AG08396 (cell line): ENCODE results near the gene DVL2.

ENCODE experiments used
- DNase-seq: peaks from one replicate; pipeline ENCODE4 v3.0.0; 2012; ENCODE audit warnings: low spot score, mixed read lengths

Gene DVL2

DNA sequence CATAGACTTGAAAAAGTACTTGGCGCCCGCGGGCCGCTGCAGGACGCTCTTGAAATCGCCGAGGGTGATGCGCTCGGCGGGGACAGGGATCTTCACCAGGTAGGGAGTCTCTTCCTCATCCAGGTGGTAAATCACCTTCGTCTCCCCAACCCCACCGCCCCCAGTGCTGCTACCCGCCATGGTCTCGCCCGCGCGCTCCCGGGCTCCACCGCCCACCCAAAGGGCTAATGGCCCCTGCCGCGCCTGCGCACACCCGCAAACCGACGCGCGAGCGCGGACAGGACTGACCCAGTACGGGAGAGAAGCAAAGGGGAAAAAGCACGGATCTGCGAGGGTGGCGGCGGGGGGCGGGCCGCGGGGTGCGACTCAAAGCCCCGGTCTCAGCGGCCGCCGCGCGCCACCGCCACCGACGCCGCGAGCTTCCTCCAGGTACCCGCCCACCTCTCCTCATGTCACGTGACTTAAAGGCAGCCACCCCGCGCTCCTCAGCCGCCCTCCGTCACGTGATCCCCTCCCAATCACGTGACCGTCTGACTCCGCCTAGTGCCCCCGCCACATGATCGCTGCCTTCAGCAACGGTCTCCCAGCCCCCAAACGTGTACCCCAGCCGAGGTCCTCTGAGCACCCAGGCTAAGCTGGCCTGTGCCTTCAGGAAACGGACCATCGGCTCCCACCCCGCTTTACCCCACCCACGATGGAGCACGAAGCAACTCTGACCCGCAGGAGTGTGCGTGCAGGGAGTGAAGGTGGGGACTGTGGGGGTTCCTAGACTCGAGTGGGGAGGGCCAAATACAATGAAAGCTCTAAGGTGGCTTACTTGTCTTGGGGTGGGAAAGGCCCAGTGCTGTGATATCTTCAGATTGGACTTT, at the start of gene DVL2:
Gene DVL2 (minus strand): TSS at position 435 of the 869 bp plus-strand sequence. CDS start 255 bp downstream, at position 180.
- DNase-seq: peak; percentile 96

DNA sequence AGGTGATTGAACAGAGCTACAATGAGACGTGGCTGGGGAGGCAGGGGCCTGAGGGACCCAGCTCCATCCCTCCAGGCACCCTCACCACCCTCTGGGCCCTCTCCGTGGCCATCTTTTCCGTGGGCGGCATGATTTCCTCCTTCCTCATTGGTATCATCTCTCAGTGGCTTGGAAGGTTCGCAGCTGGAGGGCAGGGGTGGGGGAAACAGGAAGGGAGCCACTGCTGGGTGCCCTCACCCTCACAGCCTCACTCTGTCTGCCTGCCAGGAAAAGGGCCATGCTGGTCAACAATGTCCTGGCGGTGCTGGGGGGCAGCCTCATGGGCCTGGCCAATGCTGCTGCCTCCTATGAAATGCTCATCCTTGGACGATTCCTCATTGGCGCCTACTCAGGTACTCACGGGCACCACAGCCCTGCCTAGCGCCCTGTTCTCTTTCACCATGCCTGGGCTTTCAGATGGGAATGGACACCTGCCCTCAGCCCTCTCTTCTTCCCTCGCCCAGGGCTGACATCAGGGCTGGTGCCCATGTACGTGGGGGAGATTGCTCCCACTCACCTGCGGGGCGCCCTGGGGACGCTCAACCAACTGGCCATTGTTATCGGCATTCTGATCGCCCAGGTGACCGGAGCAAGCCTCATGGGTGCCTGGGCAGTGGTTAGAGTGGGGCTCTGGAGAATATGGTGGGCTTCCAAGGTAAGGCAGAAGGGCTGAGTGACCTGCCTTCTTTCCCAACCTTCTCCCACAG, 49.3 kb upstream of the DVL2 start:
- no peak for DNase-seq

DNA sequence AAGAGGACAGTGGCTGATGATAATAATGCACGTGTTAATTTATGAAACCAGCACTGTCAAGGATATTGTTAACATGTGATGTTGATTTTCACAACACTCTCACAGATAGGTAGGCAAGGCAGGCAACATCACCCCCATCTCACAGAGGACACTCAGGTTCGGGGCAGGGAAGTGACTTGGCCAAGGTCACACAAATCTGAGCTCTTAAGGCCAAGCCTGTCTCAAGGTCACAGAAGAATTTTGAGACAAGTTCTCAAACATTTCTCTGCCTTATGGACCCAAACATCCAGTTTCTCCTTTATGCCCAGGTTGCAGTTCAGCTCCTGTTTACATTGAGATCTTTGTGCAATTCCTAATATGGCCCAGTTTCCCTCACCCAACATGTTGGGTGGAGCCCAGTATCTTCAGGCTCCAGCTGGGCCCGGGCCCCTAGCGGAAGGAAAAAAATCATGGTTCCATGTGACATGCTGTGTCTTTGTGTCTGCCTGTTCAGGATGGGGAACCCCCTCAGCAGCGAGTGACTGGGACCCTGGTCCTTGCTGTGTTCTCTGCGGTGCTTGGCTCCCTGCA, 48.5 kb upstream of the DVL2 start:
- DNase-seq: no peak

DNA sequence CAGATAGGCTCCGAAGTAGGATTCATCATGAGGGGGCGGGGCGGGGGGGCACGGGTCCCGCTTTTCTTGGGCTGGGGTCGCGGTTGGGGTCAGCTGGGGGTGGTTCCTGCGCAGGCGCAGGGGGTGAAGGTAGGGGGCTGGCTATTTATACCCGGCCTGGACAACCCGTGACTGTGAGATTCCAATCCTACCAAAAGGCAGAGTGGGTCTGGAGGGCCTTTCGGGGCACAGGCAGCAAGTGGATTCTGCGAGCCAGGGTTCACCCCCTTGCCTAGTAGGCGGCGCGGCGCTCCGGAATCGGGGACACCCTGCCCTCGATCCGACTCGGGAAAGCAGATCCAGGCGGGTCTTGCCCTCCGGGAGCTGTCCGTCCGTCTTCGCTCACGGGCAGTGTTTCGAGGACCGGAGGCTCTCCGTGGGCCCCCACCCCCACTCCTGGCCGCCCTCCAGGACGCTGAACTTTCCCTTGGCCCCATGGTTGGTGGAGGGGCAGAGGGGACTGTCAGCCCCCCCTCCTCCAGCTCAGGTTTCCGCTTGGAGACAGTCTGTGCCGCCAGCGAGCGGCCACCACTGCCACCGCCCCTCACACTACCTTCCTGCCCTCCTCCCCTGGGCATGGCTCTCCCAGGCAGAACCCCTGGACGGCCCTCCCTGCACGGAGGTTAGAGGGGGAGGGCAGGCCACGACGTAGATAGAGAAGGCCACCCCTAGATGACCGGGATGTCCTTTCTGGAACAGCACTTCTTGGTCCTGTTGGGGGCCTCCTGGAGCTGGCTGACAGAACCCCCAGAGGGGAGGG, 47.8 kb upstream of the DVL2 start:
- DNase-seq: no peak

DNA sequence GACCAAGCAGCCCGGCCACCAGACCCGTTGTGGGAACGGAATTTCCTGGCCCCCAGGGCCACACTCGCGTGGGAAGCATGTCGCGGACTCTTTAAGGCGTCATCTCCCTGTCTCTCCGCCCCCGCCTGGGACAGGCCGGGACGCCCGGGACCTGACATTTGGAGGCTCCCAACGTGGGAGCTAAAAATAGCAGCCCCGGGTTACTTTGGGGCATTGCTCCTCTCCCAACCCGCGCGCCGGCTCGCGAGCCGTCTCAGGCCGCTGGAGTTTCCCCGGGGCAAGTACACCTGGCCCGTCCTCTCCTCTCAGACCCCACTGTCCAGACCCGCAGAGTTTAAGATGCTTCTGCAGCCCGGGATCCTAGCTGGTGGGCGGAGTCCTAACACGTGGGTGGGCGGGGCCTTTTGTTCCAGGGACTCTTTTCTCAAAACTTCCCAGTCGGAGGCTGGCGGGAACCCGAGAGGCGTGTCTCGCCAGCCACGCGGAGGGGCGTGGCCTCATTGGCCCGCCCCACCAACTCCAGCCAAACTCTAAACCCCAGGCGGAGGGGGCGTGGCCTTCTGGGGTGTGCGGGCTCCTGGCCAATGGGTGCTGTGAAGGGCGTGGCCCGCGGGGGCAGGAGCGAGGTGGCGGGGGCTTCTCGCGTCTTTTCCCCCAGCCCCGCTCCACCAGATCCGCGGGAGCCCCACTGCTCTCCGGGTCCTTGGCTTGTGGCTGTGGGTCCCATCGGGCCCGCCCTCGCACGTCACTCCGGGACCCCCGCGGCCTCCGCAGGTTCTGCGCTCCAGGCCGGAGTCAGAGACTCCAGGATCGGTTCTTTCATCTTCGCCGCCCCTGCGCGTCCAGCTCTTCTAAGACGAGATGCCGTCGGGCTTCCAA, 47.0 kb upstream of the DVL2 start, which contains the start of gene SLC2A4:
Gene SLC2A4 (plus strand): TSS at position 645 of the 879 bp plus-strand sequence. CDS start 217 bp downstream, at position 862.
- peak; percentile 99 for DNase-seq

DNA sequence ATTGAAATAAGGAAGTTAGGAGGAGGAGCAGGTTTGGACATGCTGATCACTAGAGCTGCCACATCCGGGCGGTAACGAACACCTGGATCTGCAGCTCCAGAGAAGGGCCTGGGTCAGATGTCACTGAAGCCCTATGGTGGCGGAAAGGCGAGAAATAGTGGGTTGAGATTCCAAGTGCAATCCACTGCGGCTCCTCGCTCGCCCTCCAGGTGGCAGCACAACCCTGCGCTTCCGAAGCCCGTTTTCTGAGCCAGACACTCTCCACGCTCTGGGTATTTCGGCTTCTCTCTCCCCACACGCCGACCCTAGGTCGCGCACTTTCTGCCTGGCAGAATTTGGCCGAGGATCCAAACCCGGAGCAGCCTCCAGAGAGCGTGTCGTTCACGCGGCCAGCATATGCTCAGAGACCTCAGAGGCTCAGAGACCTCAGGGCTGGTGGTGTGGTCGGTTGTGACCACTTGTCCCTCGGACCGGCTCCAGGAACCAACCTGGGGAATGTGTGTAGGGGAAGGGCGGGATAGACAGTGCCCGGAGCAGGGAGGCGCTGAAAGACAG, 46.3 kb upstream of the DVL2 start:
- peak; percentile 88 for DNase-seq

DNA sequence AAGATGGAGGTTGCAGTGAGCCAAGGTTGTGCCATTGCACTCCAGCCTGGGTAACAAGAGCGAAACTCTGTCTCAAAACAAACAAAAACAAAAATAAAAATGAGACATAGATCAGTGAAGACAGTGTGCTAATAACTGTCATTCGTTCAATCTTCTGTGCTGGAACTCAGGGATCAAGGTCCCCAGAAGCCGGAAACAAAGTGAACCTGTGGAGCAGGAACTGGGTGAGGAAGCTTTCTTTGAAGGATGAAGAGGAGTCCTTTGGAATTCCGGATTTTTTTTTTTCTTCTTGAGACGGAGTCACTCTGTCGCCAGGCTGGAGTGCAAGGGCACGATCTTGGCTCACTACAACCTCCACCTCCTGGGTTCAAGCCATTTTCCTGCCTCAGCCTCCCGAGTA, 45.1 kb upstream of the DVL2 start:
- DNase-seq: no peak

DNA sequence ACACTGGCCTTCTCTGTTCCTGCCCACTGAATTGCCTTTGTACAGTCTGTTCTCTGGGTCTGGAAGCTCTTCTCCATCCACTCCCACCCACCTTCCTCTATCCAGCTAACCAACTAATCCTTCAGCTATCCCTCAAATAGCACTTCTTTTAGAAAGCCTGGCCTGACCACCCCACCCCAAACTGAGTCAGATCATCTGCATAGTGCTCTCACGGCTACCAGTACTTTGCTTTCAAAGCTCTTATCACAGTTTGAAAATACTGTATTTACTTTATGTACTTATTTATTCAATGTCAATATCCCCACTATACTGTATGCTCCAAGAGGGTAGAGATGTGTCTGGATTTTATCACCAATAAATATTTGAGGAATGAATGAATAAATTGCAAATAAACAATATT, 32.5 kb upstream of the DVL2 start:
- peak; percentile 35 for DNase-seq

DNA sequence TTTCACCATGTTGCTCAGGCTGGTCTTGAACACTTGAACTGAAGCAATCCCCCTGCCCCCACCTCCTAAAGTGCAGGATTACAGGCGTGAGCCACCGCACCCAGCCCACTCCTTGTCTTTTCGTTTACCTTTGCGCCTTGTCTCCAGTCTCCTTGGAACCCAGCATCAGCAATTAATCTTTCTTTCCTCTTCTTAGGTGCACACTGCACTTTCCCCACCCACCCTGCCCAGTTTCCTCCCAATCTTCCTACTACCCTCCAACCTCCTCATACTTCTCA, 29.4 kb upstream of the DVL2 start:
- DNase-seq: no peak

DNA sequence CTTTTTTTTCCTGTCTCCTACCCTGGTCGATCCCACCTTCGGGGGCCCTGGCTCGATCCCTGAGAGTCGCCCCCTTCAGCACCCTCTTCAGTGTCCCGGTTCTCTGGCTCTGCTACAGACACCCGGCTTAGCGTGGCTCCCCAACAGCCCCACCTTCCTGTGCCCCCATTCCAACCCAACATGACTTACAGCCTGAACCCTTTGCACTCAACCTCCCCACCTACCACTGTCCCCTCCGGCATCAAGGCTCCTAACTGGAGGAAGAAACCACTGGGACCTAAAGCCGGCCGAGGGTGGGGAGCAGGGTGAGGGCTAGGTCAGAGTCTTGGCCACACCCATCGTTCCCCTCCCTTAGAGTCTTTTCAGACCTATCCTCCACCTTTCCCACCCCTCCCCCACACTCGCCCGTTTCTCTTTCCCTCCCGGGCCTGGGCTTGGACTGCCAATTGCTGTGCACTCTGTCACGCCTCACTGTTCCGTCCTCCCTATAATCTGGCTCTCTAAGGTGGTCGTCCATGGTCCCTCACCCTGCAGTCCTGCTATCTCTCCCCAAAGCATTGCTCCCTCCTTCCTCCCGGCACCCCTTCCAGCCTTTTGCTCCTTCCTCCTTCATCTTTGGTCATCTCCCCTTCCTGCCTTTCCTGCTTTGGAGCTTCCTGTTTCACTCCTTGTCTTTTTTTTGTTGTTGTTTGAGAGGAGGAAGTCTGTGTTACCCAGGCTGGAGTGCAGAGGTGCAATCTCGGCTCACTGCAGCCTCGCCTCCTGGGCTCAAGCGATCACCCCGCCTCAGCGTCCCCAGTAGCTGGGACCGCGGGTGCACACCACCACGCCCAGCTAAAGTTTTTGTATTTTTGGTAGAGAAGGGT, 28.9 kb upstream of the DVL2 start:
- DNase-seq: peak; percentile 30

DNA sequence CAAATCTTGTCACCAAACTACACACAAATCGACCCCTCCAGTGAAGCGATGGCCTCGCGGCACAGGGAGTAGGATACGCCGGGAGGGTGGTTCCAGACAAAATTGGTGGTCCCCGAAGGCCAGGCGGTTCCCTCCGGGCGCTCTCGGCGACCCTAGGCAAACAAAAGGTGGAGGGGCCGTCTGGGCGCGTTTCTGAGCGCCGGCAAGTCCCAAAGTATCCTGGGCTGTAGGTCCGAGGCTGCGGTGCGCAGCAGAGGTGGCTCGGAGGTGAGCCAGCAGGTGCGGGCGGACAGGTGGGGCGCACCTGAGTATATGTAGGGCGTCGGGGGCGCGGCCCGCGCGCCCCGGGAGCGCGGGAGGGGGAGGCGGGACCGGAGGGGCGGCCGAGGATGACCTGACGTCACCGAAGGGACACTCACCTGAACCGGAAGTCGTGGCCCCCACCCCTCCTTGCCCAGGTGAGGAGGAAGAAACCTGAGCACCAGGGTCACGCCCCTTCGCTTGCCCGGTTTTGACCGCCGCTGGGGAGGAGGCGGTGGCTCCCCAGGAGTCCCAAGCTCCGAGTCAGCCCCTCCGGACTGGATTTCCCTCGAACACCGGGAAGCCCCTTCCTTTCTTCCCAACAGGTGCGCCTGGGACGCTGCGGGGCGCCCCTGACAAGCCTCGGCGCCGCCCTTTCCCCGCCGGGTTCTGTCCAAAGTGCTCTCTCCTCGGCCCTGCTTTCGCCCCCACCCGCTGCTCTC, 28.0 kb upstream of the DVL2 start, which contains the start of gene CLDN7:
Gene CLDN7 (minus strand): TSS at position 287 of the 743 bp plus-strand sequence. CDS start 435 bp downstream, outside the sequence.
- peak; percentile 26 for DNase-seq

DNA sequence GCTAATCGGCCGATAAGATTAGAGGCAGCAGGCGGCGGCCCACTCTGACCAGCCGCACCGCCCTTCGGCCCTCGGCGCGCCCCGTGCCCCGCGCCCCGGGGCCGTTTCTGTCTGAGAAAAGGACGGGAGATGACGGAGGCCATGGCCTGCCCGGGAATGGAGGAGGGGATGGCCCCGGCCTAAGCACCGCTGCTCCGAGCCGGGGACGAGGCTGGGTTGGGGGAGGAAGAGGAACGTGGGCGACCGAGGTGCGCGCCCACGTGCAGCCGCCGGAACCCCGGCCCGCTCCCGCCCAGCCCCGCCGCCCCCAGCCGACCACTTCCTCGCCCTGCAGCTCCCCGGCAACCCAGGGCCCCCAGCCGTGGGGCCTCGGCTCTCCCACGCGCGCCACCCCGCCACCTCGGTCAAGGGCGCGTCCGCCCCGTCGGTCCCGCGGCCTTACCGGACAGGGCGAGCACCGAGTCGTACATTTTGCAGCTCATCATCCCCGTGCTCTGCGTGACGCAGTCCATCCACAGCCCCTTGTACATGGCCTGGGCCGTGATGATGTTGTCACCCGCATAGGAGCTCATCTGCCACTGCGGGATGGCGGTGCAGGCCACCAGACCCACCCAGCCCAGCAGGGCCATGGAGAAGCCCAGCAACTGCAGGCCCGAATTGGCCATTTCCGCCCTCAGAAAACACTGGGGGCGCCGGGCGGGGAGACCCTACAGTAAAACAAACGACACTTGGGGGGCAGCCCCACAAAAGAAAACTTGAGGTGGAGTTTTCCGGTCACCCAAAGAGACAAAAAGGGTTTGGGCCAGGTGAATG, 27.3 kb upstream of the DVL2 start:
- peak; percentile 41 for DNase-seq

DNA sequence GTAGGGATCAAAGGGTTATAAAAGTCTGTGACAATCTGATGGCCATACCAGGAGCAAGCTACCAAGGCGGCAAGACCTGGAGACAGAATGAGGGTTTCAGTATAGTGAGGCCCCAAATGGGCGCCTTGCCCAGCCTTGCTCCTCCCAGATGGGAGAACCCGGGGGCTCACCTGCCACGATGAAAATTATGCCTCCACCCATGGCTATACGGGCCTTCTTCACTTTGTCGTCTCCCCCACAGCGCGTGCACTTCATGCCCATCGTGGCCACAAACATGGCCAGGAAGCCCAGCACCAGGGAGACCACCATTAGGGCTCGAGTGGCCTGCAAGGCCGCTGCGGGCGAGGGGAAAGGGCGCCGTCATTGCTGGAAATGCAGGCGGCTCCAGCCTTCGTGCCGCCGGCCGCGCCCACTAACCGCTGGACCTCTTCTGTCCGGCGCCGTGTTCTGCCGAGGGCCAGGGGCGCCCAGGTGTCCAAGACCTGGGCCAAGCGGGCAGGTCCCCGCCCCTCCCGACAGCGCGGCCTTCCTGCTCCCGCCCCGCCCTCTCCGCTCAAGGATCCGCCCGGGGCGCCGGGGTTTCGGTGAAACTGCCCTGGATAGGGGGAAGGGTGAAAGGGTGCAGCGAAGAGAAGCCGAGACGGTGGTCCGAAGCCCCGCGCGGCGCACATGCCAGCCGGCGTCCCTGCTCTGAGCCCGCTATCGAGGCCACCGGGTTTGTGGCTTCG, 26.5 kb upstream of the DVL2 start:
- peak; percentile 54 for DNase-seq

DNA sequence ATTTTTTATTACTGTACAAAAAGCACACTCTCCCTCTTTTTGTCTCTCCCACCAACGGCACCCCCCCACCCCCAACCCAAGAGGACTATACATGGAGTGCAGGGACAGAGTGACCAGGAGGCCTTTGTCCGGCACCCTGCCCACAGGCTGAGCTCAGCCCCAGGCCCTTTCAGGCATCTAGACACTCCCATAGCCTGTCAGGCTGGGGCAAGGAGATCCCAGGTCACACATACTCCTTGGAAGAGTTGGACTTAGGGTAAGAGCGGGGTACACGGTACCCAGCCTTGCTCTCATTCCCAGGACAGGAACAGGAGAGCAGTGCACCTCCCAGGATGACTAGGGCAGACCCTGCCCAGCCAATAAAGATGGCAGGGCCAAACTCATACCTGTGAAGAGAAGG, 25.8 kb upstream of the DVL2 start:
- DNase-seq: no peak

DNA sequence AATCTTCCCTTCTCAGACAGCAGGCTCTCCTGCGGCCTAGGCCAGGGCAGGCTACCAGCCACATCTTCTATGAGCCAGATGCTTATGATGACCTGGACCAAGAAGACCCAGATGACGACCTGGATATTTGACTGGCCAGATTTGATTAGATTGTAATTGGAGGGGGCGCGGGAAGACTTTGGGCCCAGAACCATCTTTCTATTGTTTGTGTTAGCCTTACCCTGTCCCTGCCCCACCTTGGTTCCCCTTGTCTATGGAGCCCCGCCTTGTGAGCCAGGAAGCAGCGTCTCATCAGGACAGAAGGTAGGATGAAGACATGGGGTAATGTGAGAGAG, 25.2 kb upstream of the DVL2 start:
- no peak for DNase-seq

DNA sequence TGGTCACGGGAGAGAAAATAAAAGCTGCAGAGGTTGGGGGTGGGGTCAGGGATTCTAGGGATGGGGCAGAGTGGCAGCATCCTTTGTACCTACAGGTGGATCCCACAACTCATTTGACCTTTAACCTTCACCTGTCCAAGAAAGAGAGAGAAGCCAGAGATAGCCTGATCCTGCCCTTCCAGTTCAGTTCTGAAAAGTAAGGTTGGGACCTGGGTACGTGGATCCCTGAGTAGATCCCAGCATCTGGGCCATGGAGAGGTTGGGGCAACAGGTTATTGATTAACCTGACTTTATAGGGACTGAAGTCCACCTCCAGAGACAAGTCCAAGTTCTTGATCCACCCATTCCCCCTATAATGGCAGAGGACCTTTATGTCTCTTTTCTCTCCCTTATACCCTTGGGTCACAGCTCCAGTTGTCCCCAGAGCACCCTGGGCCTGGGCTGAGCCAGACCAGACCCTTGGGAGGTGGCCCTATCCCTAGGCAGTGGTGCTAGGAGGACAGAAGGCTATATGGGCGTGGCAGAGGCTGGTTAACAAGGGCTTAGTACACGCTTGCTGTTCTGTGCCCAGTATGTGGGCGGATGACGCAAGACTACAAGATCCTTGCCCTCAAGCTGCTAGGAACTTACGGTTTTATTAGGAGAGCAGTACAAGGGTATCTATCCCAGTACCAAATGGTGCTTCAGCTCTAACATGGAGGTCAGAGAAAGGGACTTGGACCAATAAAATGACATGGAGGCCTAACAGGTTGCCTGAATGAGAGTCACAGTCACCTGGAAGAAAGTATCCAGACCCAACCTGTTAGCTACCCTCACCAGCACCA, 24.6 kb upstream of the DVL2 start:
- no peak for DNase-seq
